ENCODE results near the gene CD44. TPM values are rescaled to one million over a fixed set of nuclear protein-coding genes. Genes with fewer than 3 reads are reported as not detected.

CD44 gene
- total RNA-seq, 1 donor from 2014 or later: 0.65 TPM

- no peak for DNase-seq (ENCODE audit: low read depth, low spot score)
- Mint-ChIP-seq H3K4me3 (no peak overlapping the region), H3K27ac (ENCODE audit: unreplicated experiment) (no peak overlapping the region), H3K9me3 (no peaks in the 10 kb centered on the region), H3K4me1 (peaks cover 14% of the 10 kb centered on the region), H3K36me3 (ENCODE audit: low read depth) (no peaks in the 10 kb centered on the region), H3K27me3 (ENCODE audit: low read depth) (no peaks in the 10 kb centered on the region)
- TF ChIP-seq, protein P1, sequence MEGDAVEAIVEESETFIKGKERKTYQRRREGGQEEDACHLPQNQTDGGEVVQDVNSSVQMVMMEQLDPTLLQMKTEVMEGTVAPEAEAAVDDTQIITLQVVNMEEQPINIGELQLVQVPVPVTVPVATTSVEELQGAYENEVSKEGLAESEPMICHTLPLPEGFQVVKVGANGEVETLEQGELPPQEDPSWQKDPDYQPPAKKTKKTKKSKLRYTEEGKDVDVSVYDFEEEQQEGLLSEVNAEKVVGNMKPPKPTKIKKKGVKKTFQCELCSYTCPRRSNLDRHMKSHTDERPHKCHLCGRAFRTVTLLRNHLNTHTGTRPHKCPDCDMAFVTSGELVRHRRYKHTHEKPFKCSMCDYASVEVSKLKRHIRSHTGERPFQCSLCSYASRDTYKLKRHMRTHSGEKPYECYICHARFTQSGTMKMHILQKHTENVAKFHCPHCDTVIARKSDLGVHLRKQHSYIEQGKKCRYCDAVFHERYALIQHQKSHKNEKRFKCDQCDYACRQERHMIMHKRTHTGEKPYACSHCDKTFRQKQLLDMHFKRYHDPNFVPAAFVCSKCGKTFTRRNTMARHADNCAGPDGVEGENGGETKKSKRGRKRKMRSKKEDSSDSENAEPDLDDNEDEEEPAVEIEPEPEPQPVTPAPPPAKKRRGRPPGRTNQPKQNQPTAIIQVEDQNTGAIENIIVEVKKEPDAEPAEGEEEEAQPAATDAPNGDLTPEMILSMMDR (conservative IDR thresholded peaks at IDR 0.05): no peak
Measured at GRCh38 chr11:35174666-35175065, 35.7 kb downstream of the CD44 start.

DNA sequence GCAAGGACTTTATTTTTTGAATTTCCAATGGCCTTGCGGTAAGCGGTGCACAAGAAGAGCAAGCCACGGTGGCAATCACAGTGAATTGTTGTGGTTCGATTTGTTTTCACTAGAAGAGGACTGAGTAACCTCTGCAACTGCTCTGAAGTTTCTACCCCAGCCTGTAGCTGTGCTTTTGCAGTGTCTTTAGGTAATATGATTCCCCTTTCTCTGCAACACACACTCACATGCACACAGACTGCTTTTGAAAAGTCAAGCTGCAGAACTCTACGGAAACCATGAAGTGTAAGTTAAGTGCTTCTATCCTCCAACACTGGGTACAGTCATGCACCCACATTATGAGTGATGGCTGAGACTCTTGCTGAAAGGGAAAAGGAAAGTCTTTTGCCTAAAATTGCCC lies 38.4 kb downstream of the CD44 start:
- Mint-ChIP-seq H3K4me1 (peaks cover 34% of the 10 kb centered on the region), H3K4me3 (no peak overlapping the region), H3K27ac (ENCODE audit: unreplicated experiment) (no peak overlapping the region), H3K36me3 (ENCODE audit: low read depth) (no peaks in the 10 kb centered on the region), H3K9me3 (no peaks in the 10 kb centered on the region), H3K27me3 (ENCODE audit: low read depth) (no peaks in the 10 kb centered on the region)
- no peak for DNase-seq (ENCODE audit: low read depth, low spot score)
- TF ChIP-seq, protein P1 (conservative IDR thresholded peaks at IDR 0.05): no peak

- no peak overlapping the region for H3K4me3 Mint-ChIP-seq
- H3K27me3 Mint-ChIP-seq (ENCODE audit: low read depth): no peaks in the 10 kb centered on the region
- DNase-seq (ENCODE audit: low read depth, low spot score): no peak
- H3K9me3 Mint-ChIP-seq: no peaks in the 10 kb centered on the region
- peaks cover 43% of the 10 kb centered on the region for H3K4me1 Mint-ChIP-seq
- H3K36me3 Mint-ChIP-seq (ENCODE audit: low read depth): no peaks in the 10 kb centered on the region
- H3K27ac Mint-ChIP-seq (ENCODE audit: unreplicated experiment): no peak overlapping the region
- TF ChIP-seq, protein P1 (conservative IDR thresholded peaks at IDR 0.05): no peak
Measured at GRCh38 chr11:35178067-35178805, 39.3 kb downstream of the CD44 start.

DNA sequence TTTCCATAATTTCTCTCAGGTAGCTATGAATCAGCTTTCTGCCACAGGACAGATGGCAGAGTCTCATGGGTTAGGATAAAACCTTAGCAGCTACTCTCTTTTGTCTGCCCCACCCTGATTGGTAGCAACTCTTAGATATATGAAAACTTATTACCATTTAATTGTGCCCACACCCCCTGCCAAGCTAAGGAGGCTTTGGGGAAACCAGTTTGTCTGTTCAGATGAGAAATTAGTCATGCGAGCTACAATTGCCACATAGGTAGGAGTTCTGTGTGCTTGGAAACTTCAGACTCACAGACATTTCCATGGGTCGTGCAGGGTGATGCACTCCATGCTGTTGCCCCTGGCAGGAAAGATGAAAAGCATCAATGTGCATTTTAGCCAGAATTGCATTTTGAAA lies 39.9 kb downstream of the CD44 start:
- Mint-ChIP-seq H3K27ac (ENCODE audit: unreplicated experiment) (no peak overlapping the region), H3K9me3 (no peaks in the 10 kb centered on the region), H3K27me3 (ENCODE audit: low read depth) (no peaks in the 10 kb centered on the region), H3K36me3 (ENCODE audit: low read depth) (no peaks in the 10 kb centered on the region), H3K4me1 (peaks cover 44% of the 10 kb centered on the region), H3K4me3 (no peak overlapping the region)
- TF ChIP-seq, protein P1 (conservative IDR thresholded peaks at IDR 0.05): no peak
- DNase-seq (ENCODE audit: low read depth, low spot score): no peak

DNA sequence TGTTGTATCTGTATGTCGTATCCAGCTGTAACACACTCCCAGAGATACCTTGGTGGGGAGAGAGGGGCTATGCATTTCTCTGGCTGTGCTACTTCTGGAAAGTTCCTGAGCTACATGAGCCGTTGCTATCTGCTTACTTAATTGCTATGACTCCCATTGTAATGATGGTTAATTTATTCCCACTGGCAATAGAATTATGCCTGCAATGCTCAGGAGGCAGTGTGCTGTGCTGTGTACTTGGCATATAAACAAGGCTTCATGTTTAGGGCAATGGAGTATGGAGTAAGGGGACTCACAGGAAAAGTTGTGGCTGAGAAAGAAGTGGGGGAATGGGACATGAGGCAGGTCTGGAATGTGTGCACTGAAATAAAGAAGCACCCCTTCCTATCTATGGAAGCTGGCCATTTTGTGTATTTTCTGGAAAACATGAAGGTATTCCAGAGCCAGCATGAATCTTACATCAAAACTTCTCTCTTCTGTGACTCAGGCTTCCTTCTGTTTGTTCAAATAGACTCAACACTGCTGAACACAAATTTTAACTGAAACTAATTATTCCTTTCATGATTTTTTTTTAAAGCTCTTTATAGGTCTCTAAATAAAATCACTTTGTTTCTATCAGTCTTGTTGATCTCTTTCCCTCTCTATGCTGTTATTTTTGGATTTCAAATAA lies 40.6 kb downstream of the CD44 start:
- Mint-ChIP-seq H3K9me3 (no peaks in the 10 kb centered on the region), H3K4me1 (peaks cover 45% of the 10 kb centered on the region), H3K36me3 (ENCODE audit: low read depth) (no peaks in the 10 kb centered on the region), H3K27ac (ENCODE audit: unreplicated experiment) (peak overlapping the region; percentile 65), H3K27me3 (ENCODE audit: low read depth) (no peaks in the 10 kb centered on the region), H3K4me3 (no peak overlapping the region)
- TF ChIP-seq, protein P1 (conservative IDR thresholded peaks at IDR 0.05): no peak
- no peak for DNase-seq (ENCODE audit: low read depth, low spot score)
